ENCODE results near the gene RS1.

RS1 gene

GRCh38 chrX:18647621-18648020 is 24.3 kb downstream of the RS1 start:
- no peak for DNase-seq
- Histone ChIP-seq H3K4me3 (ENCODE audit: low read depth, low read length) (no peak overlapping the region), H3K4me1 (no peaks in the 10 kb centered on the region), H3K27me3 (no peaks in the 10 kb centered on the region), H3K9me3 (no peaks in the 10 kb centered on the region), H3K36me3 (no peaks in the 10 kb centered on the region)
- TF ChIP-seq, protein P1, sequence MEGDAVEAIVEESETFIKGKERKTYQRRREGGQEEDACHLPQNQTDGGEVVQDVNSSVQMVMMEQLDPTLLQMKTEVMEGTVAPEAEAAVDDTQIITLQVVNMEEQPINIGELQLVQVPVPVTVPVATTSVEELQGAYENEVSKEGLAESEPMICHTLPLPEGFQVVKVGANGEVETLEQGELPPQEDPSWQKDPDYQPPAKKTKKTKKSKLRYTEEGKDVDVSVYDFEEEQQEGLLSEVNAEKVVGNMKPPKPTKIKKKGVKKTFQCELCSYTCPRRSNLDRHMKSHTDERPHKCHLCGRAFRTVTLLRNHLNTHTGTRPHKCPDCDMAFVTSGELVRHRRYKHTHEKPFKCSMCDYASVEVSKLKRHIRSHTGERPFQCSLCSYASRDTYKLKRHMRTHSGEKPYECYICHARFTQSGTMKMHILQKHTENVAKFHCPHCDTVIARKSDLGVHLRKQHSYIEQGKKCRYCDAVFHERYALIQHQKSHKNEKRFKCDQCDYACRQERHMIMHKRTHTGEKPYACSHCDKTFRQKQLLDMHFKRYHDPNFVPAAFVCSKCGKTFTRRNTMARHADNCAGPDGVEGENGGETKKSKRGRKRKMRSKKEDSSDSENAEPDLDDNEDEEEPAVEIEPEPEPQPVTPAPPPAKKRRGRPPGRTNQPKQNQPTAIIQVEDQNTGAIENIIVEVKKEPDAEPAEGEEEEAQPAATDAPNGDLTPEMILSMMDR (IDR thresholded peaks at IDR 0.05; ENCODE audit: low read depth, low read length), result no peak

DNA sequence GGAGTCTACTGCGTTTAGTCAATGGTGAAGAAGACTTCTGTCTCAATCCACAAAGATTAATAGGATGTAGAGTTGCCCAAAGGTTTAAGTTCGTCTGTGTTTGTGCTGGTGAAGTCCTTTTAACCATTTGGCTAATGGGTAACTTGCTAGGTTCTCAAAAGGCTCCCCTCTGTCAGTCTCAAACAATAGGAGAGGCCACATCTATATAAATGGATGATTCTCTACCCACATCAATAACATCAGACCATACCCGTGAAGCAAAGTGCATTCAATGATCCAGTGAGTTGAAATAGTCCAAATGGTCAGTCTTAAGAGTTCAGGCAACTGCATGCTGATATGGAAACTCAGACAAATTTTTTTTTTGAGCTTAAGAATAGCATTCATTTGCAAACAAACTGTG is 28.1 kb downstream of the RS1 start:
- Histone ChIP-seq H3K27me3 (no peaks in the 10 kb centered on the region), H3K9me3 (no peaks in the 10 kb centered on the region), H3K4me1 (peaks cover 5% of the 10 kb centered on the region; the same call in 1 of the 2 replicates), H3K36me3 (no peaks in the 10 kb centered on the region), H3K4me3 (ENCODE audit: low read depth, low read length) (no peak overlapping the region)
- TF ChIP-seq, protein P1 (IDR thresholded peaks at IDR 0.05; ENCODE audit: low read depth, low read length), result no peak
- DNase-seq, result no peak

- DNase-seq, result no peak
- Histone ChIP-seq H3K9me3 (no peaks in the 10 kb centered on the region), H3K36me3 (no peaks in the 10 kb centered on the region), H3K4me3 (ENCODE audit: low read depth, low read length) (no peak overlapping the region), H3K27me3 (no peaks in the 10 kb centered on the region), H3K4me1 (peaks cover 5% of the 10 kb centered on the region; the same call in 1 of the 2 replicates)
- TF ChIP-seq, protein P1 (IDR thresholded peaks at IDR 0.05; ENCODE audit: low read depth, low read length), result no peak
Measured at GRCh38 chrX:18643243-18643642, 28.7 kb downstream of the RS1 start.

DNA sequence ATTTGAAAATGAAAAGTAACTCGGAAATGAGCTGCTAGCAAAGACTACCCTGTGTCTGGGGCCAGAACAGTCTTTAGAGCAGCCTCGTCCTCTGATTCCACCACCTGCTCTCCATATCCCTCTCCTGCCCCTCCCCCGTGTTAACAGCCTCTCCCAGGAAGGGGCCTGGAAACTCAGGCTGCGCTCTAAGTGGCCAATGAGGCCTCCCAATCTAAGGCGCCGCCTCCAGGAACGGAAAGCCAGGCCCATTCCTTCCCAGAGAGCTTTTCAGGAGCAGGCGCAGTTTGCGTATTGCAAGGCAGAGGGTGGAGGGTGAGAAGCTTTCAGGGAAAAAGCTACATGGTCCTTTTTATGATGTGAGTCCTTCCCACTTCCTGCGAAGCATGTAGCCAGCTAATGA is 31.2 kb downstream of the RS1 start:
- TF ChIP-seq, protein P1 (IDR thresholded peaks at IDR 0.05; ENCODE audit: low read depth, low read length), result no peak
- DNase-seq, result peak; percentile 88

GRCh38 chrX:18639280-18639679 is 32.6 kb downstream of the RS1 start:
- TF ChIP-seq, protein P1 (IDR thresholded peaks at IDR 0.05; ENCODE audit: low read depth, low read length), result no peak
- DNase-seq, result no peak
- Histone ChIP-seq H3K27me3 (no peaks in the 10 kb centered on the region), H3K9me3 (no peaks in the 10 kb centered on the region), H3K4me1 (peaks cover 5% of the 10 kb centered on the region; the same call in 1 of the 2 replicates), H3K4me3 (ENCODE audit: low read depth, low read length) (no peak overlapping the region), H3K36me3 (no peaks in the 10 kb centered on the region)

More for the DNA sequence above, 31.2 kb downstream of the RS1 start:
- no peaks in the 10 kb centered on the region for H3K9me3 ChIP-seq
- peak overlapping the region; percentile 29 for H3K4me3 ChIP-seq (ENCODE audit: low read depth, low read length)
- H3K36me3 ChIP-seq, result no peaks in the 10 kb centered on the region
- H3K4me1 ChIP-seq, result peaks cover 5% of the 10 kb centered on the region; the same call in 1 of the 2 replicates
- H3K27me3 ChIP-seq, result no peaks in the 10 kb centered on the region

GRCh38 chrX:18638398-18638797 is 33.5 kb downstream of the RS1 start:
- no peaks in the 10 kb centered on the region for H3K27me3 ChIP-seq
- H3K9me3 ChIP-seq, result no peaks in the 10 kb centered on the region
- no peaks in the 10 kb centered on the region for H3K36me3 ChIP-seq
- no peak for DNase-seq
- peaks cover 5% of the 10 kb centered on the region; the same call in 1 of the 2 replicates for H3K4me1 ChIP-seq
- TF ChIP-seq, protein P1 (IDR thresholded peaks at IDR 0.05; ENCODE audit: low read depth, low read length), result no peak
- no peak overlapping the region for H3K4me3 ChIP-seq (ENCODE audit: low read depth, low read length)
